Right ventricle myocardium inferior (tissue), 1 donor: ENCODE results near the gene USP6NL. TPM values are rescaled to one million over a fixed set of nuclear protein-coding genes. Genes with fewer than 3 reads are reported as not detected.

ENCODE experiments used
- ATAC-seq: fragments of 200-7000 bp; cut with Tn5 transposase; one replicate; pipeline ENCODE4 v1.9.1; 2020; ENCODE audit warnings: mild to moderate bottlenecking, moderate library complexity
- DNase-seq: peaks from one replicate; pipeline ENCODE4 v3.0.0; 2021; ENCODE audit errors: missing footprints
- intact Hi-C: fragments of 100-400 bp; cut with DNase I; formaldehyde crosslinking; loops from one replicate; pipeline ENCODE4 v1.11.0; 2022
- total RNA-seq: library from RNA; stranded (reverse); fragmentation: NEBNext Ultra II Directional; extraction: Animal tissue kit (Norgen Biotek cat#: 25700); gene quantifications from one replicate; pipeline ENCODE4 v1.2.1, GENCODE V29; 2021
- donor health status: DM: no; HTN: yes; CAD: no; lungs with severe emphysema.

The USP6NL gene
- total RNA-seq, 1 donor from 2014 or later = 6.4 TPM

DNA sequence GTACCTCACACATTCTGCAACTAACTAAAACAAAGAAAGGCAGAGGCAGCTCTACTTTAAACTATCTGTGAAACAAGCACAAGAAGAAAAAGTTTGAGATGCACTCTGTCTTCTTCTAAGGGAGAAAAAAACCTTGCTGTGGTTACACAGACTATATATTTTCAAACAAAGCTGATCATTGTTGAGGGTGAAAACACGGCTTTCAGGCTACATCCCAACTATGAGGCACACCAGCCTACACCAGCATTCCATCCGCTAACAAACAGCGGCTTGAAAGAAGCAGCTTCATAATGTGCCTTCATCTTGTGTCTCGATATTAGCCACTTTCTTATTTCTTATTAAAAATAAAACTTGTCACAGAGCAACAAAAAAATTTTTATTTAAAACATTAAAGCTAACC is 79.1 kb downstream of the USP6NL start:
- ATAC-seq (peak; percentile 53), DNase-seq (no peak)
- intact Hi-C loops = loop anchor here (5.0 kb wide), 1 partner anchor 75 kb away; no protein-coding TSS in a partner anchor

- DNase-seq (no peak), ATAC-seq (no peak)
- intact Hi-C loops = loop anchor here (5.0 kb wide), 1 partner anchor 76 kb away; no protein-coding TSS in a partner anchor
These were observed 80.6 kb downstream of the USP6NL start for GRCh38 chr10:11530806-11531205.

GRCh38 chr10:11529276-11529903 is 82.1 kb downstream of the USP6NL start:
- DNase-seq (no peak), ATAC-seq (no peak)
- intact Hi-C loops = no loop called here

GRCh38 chr10:11528286-11528685 is 83.2 kb downstream of the USP6NL start:
- DNase-seq (no peak), ATAC-seq (no peak)
- intact Hi-C loops = no loop called here

DNA sequence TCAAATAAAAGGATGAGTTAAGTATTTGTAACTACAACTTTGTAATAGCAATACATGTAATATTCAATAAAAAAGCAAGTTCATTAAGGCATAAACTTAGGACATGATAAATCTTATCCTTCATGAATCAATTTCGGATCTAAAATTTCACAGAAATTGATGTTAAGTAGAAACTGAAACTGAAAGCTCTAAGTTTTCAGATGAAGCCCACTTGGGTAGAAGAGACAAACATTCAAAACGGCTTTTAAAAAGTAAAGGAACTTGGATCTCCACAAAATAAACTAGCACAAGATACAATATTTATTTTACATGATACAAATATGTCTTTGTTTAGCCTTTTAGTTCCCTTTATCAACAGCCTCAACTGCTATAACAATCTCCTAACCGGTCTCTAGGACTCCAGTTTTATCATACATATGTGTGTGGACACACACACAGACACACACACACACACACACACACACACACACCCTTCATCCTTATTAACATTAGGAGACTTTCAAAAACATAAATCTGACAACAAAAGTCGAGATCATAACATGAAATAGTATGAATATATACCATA is 83.7 kb downstream of the USP6NL start:
- intact Hi-C loops = no loop called here
- DNase-seq = no peak
- ATAC-seq = no peak

DNA sequence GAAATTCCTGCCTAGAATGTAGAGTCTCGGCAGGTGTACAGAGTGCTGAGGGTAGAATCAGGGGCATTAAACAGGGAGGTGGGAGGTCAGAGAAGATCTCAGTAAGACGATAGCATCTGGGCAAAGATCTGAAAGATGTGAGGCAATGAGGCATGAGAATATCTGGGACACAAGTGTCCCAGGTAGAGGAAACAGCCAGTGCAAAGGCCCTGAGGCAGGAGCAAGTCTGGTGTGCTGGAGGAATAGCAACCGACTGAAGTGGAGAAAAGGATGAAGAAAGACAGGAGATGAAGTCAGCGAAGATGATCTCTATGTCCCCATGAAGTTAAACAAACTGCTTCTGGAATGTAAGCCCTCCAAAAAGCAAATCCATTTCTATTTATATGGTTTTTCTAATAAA is 84.4 kb downstream of the USP6NL start:
- intact Hi-C loops = no loop called here
- ATAC-seq = no peak
- DNase-seq = no peak

- intact Hi-C loops = no loop called here
- ATAC-seq = peak; percentile 82
These were observed 85.9 kb downstream of the USP6NL start for GRCh38 chr10:11525503-11525902.

DNA sequence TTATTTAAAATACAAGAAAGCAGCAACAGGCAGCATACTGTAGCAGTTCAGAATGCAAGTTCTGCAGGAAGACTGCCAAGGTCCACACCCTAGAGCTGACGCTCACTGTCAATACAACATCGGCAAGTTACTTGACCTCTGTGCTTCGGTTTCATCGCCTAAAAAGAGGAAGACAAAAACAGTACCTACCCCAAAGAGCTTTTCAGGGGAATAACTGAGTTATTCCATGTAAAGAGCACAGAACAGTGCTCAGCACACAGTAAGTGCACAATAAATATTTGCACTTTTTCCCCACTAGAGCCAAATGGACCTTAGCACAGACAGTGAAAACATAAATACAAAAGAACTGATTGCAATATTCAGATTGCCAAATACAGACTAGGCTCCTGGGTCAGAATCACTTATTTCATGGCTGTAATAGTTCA is 88.6 kb downstream of the USP6NL start:
- DNase-seq (no peak), ATAC-seq (peak; percentile 78)
- intact Hi-C loops = no loop called here

More at GRCh38 chr10:11525503-11525902, 85.9 kb downstream of the USP6NL start:
- peak; percentile 76 for DNase-seq

- DNase-seq (no peak), ATAC-seq (peak; percentile 42)
- intact Hi-C loops = no loop called here
These were observed 89.6 kb downstream of the USP6NL start for GRCh38 chr10:11521860-11522259.

DNA sequence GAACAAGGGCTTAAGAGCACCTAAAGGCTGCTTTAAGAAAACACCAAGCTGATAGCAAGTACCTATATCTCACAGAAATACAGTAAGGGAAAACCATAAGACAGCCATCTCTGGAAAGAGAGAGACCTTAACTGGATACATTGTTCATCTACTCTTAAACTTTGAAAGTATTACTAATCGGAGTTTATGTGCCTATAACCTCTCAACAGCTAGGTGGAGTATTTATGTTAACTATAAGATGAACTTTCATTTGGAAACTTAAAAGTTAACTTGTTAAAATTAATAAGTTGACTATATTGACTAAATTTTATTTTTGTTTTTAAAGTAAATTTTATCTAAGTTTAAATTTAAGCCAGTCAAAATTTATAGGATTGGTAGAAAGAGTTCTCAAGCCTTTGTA is 90.6 kb downstream of the USP6NL start:
- ATAC-seq (no peak), DNase-seq (no peak)
- intact Hi-C loops = no loop called here

GRCh38 chr10:11517150-11517549 is 94.3 kb downstream of the USP6NL start:
- no peak for DNase-seq
- intact Hi-C loops = loop anchor here (5.0 kb wide), 2 partner anchors 95 to 225 kb away; partner anchors contain the start of genes ECHDC3 and USP6NL
- ATAC-seq = no peak

GRCh38 chr10:11516431-11516746 is 95.1 kb downstream of the USP6NL start:
- DNase-seq = no peak
- intact Hi-C loops = loop anchor here (5.0 kb wide), 2 partner anchors 96 to 226 kb away; partner anchors contain the start of genes ECHDC3 and USP6NL
- no peak for ATAC-seq

DNA sequence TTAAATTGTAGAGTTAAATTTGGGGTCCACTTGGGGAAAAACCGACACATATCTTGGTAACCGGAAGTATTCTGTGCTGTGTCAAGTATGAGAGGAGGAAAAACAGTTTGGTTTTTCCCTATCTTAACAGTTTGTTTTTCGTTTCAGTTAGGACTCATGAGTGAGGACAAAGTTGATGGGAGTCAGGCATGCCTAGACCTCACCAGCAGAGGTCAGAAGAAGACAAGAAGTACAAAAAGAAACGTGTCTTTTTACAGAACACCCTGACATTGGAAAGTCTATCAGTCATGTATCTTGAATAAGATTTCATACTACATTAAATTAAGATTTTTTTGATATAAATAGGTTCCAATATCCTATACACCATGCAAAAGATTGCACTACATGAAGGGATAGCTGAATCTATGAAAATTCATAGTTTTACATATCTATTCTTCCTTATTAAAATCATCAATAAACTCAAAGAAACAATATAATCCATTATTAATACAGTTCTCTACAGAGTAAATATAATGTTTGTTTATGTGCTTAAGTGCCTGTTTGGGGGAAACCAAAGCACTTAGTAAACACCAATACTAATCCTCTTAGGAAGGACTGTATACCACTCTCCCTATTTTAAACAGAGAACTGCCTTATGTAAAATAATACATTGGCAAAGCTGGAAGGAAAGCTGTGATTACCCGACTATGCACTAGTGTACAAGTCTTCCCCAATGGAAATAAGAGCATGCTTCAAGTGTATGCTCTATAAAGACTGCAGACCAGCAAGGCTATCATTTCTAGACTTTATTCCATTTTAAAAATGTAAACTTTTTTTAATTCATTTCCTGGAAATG is 95.6 kb downstream of the USP6NL start:
- intact Hi-C loops = loop anchor here (1.0 to 5.0 kb wide), 4 partner anchors 96 to 242 kb away; partner anchors contain the start of genes ECHDC3 and USP6NL
- DNase-seq (no peak), ATAC-seq (peak; percentile 85)

DNA sequence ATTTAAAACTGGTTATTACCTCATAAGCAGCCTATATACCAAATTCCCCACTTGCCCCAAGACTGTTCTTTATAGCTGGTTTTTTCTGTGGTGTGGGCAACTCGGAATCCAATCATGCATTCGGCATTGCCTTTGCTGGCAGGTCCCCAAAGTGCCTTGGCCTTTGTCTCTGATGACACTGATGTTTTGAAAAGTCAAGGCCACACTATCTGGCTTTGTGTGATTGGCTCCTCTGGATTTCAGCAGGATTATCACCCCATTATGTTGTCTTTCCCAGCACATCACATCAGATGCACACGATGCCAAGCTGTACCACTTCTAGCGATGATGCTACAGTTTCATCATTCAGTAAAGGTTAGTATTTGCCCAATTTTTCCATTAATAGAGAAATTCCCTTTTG is 97.7 kb downstream of the USP6NL start:
- ATAC-seq (no peak), DNase-seq (no peak)
- intact Hi-C loops = no loop called here

DNA sequence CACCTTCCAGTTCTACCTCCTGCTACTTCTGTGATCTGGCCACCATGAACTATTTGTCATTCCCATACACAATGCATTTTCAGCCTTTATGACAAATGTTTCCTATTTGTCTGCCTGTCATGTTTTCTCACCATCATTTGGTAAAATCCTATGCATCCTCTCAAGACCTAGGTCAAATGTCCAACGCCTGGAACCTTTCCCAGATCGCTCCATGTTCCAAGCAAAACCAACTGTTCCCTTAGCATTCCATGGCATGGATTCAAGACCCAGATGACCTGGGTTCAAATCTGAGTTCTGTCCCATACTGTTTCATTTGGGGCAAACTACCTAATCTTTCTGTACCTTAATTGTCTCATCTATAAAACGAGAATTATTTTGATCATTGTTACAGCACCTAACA is 98.9 kb downstream of the USP6NL start:
- ATAC-seq = no peak
- intact Hi-C loops = no loop called here

GRCh38 chr10:11511321-11511720 is 100.1 kb downstream of the USP6NL start:
- ATAC-seq (no peak), DNase-seq (no peak)
- intact Hi-C loops = no loop called here

More for the DNA sequence above, 98.9 kb downstream of the USP6NL start:
- no peak for DNase-seq

DNA sequence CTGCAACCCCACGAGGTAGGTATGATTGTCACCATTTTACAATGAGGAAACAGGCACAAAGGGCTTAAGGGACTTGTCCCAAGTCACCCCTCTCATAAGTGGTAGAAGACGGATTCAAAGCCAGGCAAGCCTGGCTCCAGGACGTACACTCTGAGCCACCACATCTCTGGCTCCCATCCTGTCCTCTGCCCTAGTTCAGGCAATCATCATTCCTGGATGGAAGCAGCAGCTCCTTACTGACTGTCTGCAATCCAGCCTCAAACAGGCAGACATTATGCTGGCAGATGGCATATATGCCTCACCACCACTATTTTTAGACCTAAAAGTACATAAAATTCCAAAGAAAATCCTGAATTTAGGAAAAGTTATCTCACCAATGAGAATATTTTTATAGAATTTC is 100.7 kb downstream of the USP6NL start:
- DNase-seq = no peak
- peak; percentile 65 for ATAC-seq
- intact Hi-C loops = no loop called here

- intact Hi-C loops = no loop called here
- no peak for ATAC-seq
- DNase-seq = no peak
These were observed 101.2 kb downstream of the USP6NL start for GRCh38 chr10:11510281-11510680.

DNA sequence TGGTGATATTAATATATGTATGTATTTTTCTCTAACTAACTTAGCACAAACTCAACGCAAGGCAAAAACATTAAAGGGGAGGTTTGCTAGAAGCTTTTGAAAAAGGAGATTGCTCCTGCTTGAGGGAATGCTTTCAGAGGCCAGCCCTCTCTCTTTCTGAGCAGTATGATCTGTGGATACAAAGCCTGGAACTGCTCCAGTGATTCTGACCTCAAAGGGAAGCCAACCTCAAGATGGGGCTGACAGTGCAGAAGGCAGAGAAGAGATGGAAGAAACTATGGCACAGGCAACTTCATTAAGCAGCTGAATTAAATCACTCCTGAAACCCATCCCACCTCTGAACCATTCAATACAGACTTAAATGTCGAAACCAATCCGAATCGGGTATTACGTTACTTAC is 102.4 kb downstream of the USP6NL start:
- intact Hi-C loops = no loop called here
- no peak for DNase-seq
- no peak for ATAC-seq
